ENCODE data around the gene NUMB. TPM values are rescaled to one million over a fixed set of nuclear protein-coding genes. Genes with fewer than 3 reads are reported as not detected.

The NUMB gene
- total RNA-seq, 2 experiments from 2014 or later: 18.6 to 87.8 TPM

GRCh38 chr14:73286598-73286997 is 171.7 kb downstream of the NUMB start:
- no peaks in the 10 kb centered on the region for H3K4me1 ChIP-seq (ENCODE audit: insufficient read depth, low read length, poor library complexity, severe bottlenecking)
- H3K36me3 ChIP-seq (ENCODE audit: insufficient read depth, low read length): peaks cover 39% of the 10 kb centered on the region; the same call in 1 of the 2 replicates
- TF ChIP-seq CTCF (conservative IDR thresholded peaks at IDR 0.05; ENCODE audit: low read length) (no peak), EZH2phosphoT487 (IDR thresholded peaks at IDR 0.05; ENCODE audit: borderline replicate concordance, low read depth, low read length) (no peak)
- no TSS peak for BruUV-seq (replicated peaks)
- intact Hi-C loops (cut with micrococcal nuclease; ENCODE audit: unreplicated experiment): no loop called here
- H2AFZ ChIP-seq (ENCODE audit: low read length): no peak overlapping the region
- H3K9me2 ChIP-seq (ENCODE audit: insufficient read depth, low read length): no peaks in the 10 kb centered on the region
- H3K27ac ChIP-seq (ENCODE audit: low read depth, low read length, poor library complexity, severe bottlenecking): no peak overlapping the region
- H3K4me3 ChIP-seq (ENCODE audit: low read depth, low read length, poor library complexity, severe bottlenecking): no peak overlapping the region
- no peaks in the 10 kb centered on the region for H3K9me3 ChIP-seq (ENCODE audit: low read length)
- no peaks in the 10 kb centered on the region for H3K79me2 ChIP-seq (ENCODE audit: insufficient read depth, low read depth, low read length)
- no peak for DNase-seq (ENCODE audit: low spot score)
- no peak overlapping the region for H3K4me2 ChIP-seq (ENCODE audit: low read length)
- POLR2A ChIA-PET: interaction anchor here (0.5 kb wide), 1 partner anchor 747 kb away, joined by 3 read pairs; no protein-coding TSS in a partner anchor
- no peaks in the 10 kb centered on the region for H4K20me1 ChIP-seq (ENCODE audit: insufficient read depth, low read length)
- CTCF ChIA-PET (ENCODE audit: unreplicated experiment): no interaction called here

GRCh38 chr14:73285979-73286378 is 172.4 kb downstream of the NUMB start:
- Histone ChIP-seq H3K9me2 (ENCODE audit: insufficient read depth, low read length) (no peaks in the 10 kb centered on the region), H3K27ac (ENCODE audit: low read depth, low read length, poor library complexity, severe bottlenecking) (no peak overlapping the region), H4K20me1 (ENCODE audit: insufficient read depth, low read length) (no peaks in the 10 kb centered on the region), H3K79me2 (ENCODE audit: insufficient read depth, low read depth, low read length) (no peaks in the 10 kb centered on the region), H3K9me3 (ENCODE audit: low read length) (no peaks in the 10 kb centered on the region), H3K36me3 (ENCODE audit: insufficient read depth, low read length) (peaks cover 40% of the 10 kb centered on the region; the same call in 1 of the 2 replicates), H3K4me2 (ENCODE audit: low read length) (no peak overlapping the region), H3K4me1 (ENCODE audit: insufficient read depth, low read length, poor library complexity, severe bottlenecking) (no peaks in the 10 kb centered on the region), H2AFZ (ENCODE audit: low read length) (no peak overlapping the region), H3K4me3 (ENCODE audit: low read depth, low read length, poor library complexity, severe bottlenecking) (no peak overlapping the region)
- intact Hi-C loops (cut with micrococcal nuclease; ENCODE audit: unreplicated experiment): no loop called here
- CTCF ChIA-PET (ENCODE audit: unreplicated experiment): no interaction called here
- TF ChIP-seq EZH2phosphoT487 (IDR thresholded peaks at IDR 0.05; ENCODE audit: borderline replicate concordance, low read depth, low read length) (no peak), CTCF (conservative IDR thresholded peaks at IDR 0.05; ENCODE audit: low read length) (no peak)
- DNase-seq (ENCODE audit: low spot score): no peak
- no TSS peak for BruUV-seq (replicated peaks)
- POLR2A ChIA-PET: interaction anchor here (0.6 to 1.2 kb wide), 2 partner anchors 28 to 183 kb away, joined by 3 to 5 read pairs; no protein-coding TSS in a partner anchor

GRCh38 chr14:73283608-73284379 is 174.6 kb downstream of the NUMB start:
- Histone ChIP-seq H3K36me3 (ENCODE audit: insufficient read depth, low read length) (peaks cover 46% of the 10 kb centered on the region; the same call in 1 of the 2 replicates), H3K4me2 (ENCODE audit: low read length) (no peak overlapping the region), H3K9me3 (ENCODE audit: low read length) (no peaks in the 10 kb centered on the region), H2AFZ (ENCODE audit: low read length) (no peak overlapping the region), H3K9me2 (ENCODE audit: insufficient read depth, low read length) (no peaks in the 10 kb centered on the region), H3K27ac (ENCODE audit: low read depth, low read length, poor library complexity, severe bottlenecking) (no peak overlapping the region), H3K79me2 (ENCODE audit: insufficient read depth, low read depth, low read length) (no peaks in the 10 kb centered on the region), H3K4me1 (ENCODE audit: insufficient read depth, low read length, poor library complexity, severe bottlenecking) (no peaks in the 10 kb centered on the region), H4K20me1 (ENCODE audit: insufficient read depth, low read length) (no peaks in the 10 kb centered on the region), H3K4me3 (ENCODE audit: low read depth, low read length, poor library complexity, severe bottlenecking) (no peak overlapping the region)
- no peak for DNase-seq (ENCODE audit: low spot score)
- intact Hi-C loops (cut with micrococcal nuclease; ENCODE audit: unreplicated experiment): loop anchor here (5.0 kb wide), 1 partner anchor 111 kb away; no protein-coding TSS in a partner anchor
- TF ChIP-seq CTCF (conservative IDR thresholded peaks at IDR 0.05; ENCODE audit: low read length) (0 out of 2 replicates have a peak, but pooled peaks have one; percentile 35), EZH2phosphoT487 (IDR thresholded peaks at IDR 0.05; ENCODE audit: borderline replicate concordance, low read depth, low read length) (no peak)
- CTCF ChIA-PET (ENCODE audit: unreplicated experiment): no interaction called here
- POLR2A ChIA-PET: interaction anchor here (0.7 kb wide), 1 partner anchor 147 kb away, joined by 3 read pairs; no protein-coding TSS in a partner anchor
- BruUV-seq (replicated peaks): no TSS peak
